ENCODE data around the gene ANKRD62.
"Not testable (repeated sequence)": the region's sequence is repeated elsewhere in the genome, so short reads cannot be mapped to it uniquely, and the experiment has no call there.

ANKRD62 gene

GRCh38 chr18:12101266-12101665, 7.6 kb downstream of the ANKRD62 start:
- DNase-seq, result no peak

- no peak for DNase-seq
These were observed 8.6 kb downstream of the ANKRD62 start for GRCh38 chr18:12102136-12102842.

DNA sequence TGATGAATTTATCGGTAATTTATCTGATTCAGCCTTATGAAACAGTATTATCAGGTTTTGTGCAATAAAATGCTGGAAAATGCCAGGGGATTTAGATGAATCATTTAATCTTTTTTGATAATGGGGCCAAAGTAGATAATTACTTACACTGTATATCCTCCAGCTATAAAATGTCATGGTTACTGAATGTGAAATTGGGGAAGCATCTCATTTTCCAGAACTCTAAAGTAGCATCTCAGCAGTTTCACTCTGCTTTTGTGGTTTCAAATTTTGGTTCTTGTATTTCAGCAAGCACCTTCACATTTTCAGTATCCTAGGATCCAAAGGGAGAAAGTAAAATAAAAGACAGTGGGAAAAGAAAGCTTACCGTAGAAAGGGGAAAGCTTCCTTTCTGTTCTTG, 12.8 kb downstream of the ANKRD62 start:
- no peak for DNase-seq

DNA sequence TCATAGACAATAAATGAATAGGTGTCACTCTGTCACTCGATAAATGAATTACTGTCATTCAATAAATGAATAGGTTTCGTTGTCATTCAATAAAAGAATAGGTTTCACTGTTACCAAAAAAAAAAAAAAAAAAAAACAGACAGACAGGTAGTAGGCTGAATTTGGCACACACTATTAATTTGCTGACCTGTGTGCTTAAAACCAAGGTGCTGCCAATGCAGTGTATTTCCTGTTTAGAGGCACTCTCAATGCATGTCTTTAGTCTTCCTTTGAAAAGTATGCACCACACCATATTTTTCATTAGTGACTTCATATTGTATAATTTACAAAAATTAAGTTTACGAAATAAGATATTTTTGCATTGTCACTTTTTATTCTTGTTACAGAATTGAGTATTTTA, 16.2 kb downstream of the ANKRD62 start:
- DNase-seq, result no peak

- DNase-seq, result no peak
These were observed 20.5 kb downstream of the ANKRD62 start for GRCh38 chr18:12113999-12114646.

DNA sequence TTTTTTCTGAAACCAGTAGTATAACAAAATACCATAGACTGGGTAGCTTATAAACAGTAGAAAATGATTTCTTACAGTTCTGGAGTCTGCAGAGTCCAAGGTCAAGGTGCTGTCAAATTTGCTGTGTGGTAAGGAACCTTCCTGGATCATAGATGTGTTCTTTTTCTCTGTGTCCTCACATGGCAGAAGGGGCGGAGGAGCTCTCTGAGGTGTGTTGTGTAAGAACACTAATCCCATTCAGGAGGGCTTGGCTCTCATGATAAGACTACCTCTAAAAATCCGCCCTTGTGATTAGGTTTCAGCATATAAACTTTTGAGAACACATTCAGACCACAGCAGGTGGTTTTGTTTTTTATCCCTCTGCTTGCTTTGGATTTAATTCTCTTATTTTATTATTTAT, 25.7 kb downstream of the ANKRD62 start:
- DNase-seq, result no peak

- no peak for DNase-seq
These were observed 27.8 kb downstream of the ANKRD62 start for GRCh38 chr18:12121175-12122042.

GRCh38 chr18:12122043-12122389, 28.4 kb downstream of the ANKRD62 start:
- DNase-seq, result not testable (repeated sequence)

GRCh38 chr18:12127647-12128046, 34.0 kb downstream of the ANKRD62 start:
- not testable (repeated sequence) for DNase-seq

DNA sequence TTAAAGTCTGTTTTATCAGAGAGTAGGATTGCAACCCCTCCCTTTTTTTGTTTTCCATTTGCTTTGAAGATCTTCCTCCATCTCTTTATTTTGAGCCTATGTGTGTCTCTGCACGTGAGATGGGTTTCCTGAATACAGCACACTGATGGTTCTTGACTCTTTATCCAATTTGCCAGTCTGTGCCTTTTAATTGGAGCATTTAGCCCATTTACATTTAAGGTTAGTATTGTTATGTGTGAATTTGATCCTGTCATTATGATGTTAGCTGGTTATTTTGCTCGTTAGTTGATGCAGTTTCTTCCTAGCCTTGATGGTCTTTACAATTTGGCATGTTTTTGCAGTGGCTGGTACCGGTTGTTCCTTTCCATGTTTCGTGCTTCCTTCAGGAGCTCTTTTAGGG, 45.2 kb downstream of the ANKRD62 start:
- not testable (repeated sequence) for DNase-seq

- DNase-seq, result not testable (repeated sequence)
These were observed 47.2 kb downstream of the ANKRD62 start for GRCh38 chr18:12140866-12141265.

DNA sequence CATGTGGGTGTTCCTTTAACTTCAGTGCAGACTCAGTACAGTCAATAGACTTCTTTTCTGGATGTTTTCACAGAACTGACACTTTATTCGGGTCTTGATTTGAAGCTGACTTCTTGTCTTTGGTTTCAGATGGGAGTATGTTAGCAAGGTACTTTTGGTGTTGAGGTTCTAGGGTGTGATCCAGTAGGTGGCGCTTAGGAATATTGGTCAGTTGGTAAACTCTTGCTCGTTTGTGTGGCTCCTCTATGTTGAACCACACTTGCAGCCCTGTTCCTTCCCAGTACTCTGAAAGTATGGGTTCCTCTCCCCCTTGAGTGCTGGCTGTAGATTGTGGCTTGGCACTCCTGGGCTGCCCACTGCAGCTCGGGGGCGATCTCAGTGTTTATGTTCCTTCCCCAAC, 48.1 kb downstream of the ANKRD62 start:
- DNase-seq, result not testable (repeated sequence)

DNA sequence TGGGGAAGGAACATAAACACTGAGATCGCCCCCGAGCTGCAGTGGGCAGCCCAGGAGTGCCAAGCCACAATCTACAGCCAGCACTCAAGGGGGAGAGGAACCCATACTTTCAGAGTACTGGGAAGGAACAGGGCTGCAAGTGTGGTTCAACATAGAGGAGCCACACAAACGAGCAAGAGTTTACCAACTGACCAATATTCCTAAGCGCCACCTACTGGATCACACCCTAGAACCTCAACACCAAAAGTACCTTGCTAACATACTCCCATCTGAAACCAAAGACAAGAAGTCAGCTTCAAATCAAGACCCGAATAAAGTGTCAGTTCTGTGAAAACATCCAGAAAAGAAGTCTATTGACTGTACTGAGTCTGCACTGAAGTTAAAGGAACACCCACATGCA, 55.8 kb downstream of the ANKRD62 start:
- not testable (repeated sequence) for DNase-seq

GRCh38 chr18:12154361-12154760, 60.7 kb downstream of the ANKRD62 start:
- DNase-seq, result no peak

GRCh38 chr18:12155996-12156395, 62.4 kb downstream of the ANKRD62 start:
- no peak for DNase-seq

- DNase-seq, result no peak
These were observed 65.8 kb downstream of the ANKRD62 start for GRCh38 chr18:12159446-12159845.

DNA sequence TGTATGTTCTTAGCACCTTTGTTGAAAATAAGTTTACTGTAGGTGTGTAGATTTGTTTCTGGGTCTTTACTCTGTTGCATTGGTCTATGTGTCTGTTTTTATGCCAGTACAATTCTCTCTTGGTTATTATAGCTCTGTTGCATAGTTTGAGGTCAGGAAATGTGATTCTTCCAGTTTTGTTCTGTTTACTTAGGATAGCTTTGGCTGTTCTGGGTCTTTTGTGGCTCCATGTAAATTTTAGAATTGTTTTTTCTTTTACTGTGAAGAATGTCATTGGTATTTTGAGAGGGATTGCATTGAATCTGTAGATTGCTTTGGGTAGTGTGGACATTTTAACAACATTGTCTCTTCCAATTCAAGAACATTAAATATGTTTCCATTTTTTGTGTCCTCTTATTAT, 69.1 kb downstream of the ANKRD62 start:
- no peak for DNase-seq

- no peak for DNase-seq
These were observed 71.6 kb downstream of the ANKRD62 start for GRCh38 chr18:12165038-12165768.
